ENCODE results near the gene PROX2. TPM values are rescaled to one million over a fixed set of nuclear protein-coding genes. Genes with fewer than 3 reads are reported as not detected.

PROX2 gene
- total RNA-seq, 1 donor from 2014 or later: not detected

- intact Hi-C loops (cut with DNase I): loop anchor here (1.0 kb wide), 1 partner anchor 44 kb away; no protein-coding TSS in a partner anchor
- Histone ChIP-seq H3K27ac (peak overlapping the region in 1 of 2 donors; percentile 8), H3K9me3 (no peaks in the 10 kb centered on the region), H3K27me3 (no peaks in the 10 kb centered on the region), H3K4me3 (no peak overlapping the region), H3K4me1 (no peaks in the 10 kb centered on the region), H3K36me3 (peaks cover 35 to 44% of the 10 kb centered on the region in 2 donors)
- no peak for TF ChIP-seq CTCF (IDR thresholded peaks at IDR 0.05)
- DNase-seq (ENCODE audit: low spot score in 2 of 2): no peak
Observed at GRCh38 chr14:74904635-74905503, 28.9 kb upstream of the PROX2 start.

GRCh38 chr14:74902941-74903705 lies 27.2 kb upstream of the PROX2 start:
- no peaks in the 10 kb centered on the region for H3K9me3 ChIP-seq
- no peaks in the 10 kb centered on the region for H3K27me3 ChIP-seq
- peaks cover 53 to 62% of the 10 kb centered on the region in 2 donors for H3K36me3 ChIP-seq
- H3K4me1 ChIP-seq: no peaks in the 10 kb centered on the region
- no peak overlapping the region for H3K27ac ChIP-seq
- no peak overlapping the region for H3K4me3 ChIP-seq
- intact Hi-C loops (cut with DNase I): no loop called here
- TF ChIP-seq CTCF (IDR thresholded peaks at IDR 0.05): no peak
- DNase-seq (ENCODE audit: low spot score in 2 of 2): peak in 1 of 2 donors; percentile 38

GRCh38 chr14:74898694-74899093 lies 22.7 kb upstream of the PROX2 start:
- intact Hi-C loops (cut with DNase I): no loop called here
- Histone ChIP-seq H3K4me1 (no peaks in the 10 kb centered on the region), H3K27me3 (no peaks in the 10 kb centered on the region), H3K4me3 (no peak overlapping the region), H3K36me3 (peaks cover 91 to 100% of the 10 kb centered on the region in 2 donors), H3K27ac (no peak overlapping the region), H3K9me3 (no peaks in the 10 kb centered on the region)
- no peak for TF ChIP-seq CTCF (IDR thresholded peaks at IDR 0.05)
- no peak for DNase-seq (ENCODE audit: low spot score in 2 of 2)

GRCh38 chr14:74898083-74898482 lies 22.1 kb upstream of the PROX2 start:
- no peak for DNase-seq (ENCODE audit: low spot score in 2 of 2)
- no peaks in the 10 kb centered on the region for H3K27me3 ChIP-seq
- no peak overlapping the region for H3K27ac ChIP-seq
- no peak overlapping the region for H3K4me3 ChIP-seq
- intact Hi-C loops (cut with DNase I): no loop called here
- no peaks in the 10 kb centered on the region for H3K9me3 ChIP-seq
- no peak for TF ChIP-seq CTCF (IDR thresholded peaks at IDR 0.05)
- H3K4me1 ChIP-seq: no peaks in the 10 kb centered on the region
- peaks cover 93 to 100% of the 10 kb centered on the region in 2 donors for H3K36me3 ChIP-seq

GRCh38 chr14:74897642-74898041 lies 21.7 kb upstream of the PROX2 start:
- intact Hi-C loops (cut with DNase I): no loop called here
- no peak for DNase-seq (ENCODE audit: low spot score in 2 of 2)
- H3K27ac ChIP-seq: no peak overlapping the region
- H3K4me3 ChIP-seq: no peak overlapping the region
- TF ChIP-seq CTCF (IDR thresholded peaks at IDR 0.05): no peak
- H3K4me1 ChIP-seq: no peaks in the 10 kb centered on the region
- peaks cover 94 to 100% of the 10 kb centered on the region in 2 donors for H3K36me3 ChIP-seq
- H3K27me3 ChIP-seq: no peaks in the 10 kb centered on the region
- no peaks in the 10 kb centered on the region for H3K9me3 ChIP-seq

Measured in ascending aorta (tissue), 2 donors.